Neural progenitor cell (in vitro differentiated cells): ENCODE results near the gene CST8. TPM values are rescaled to one million over a fixed set of nuclear protein-coding genes. Genes with fewer than 3 reads are reported as not detected.
A peak's percentile ranks its signal among the peaks of the same experiment; 100 is the strongest.

Experiments
- DNase-seq: peaks from one replicate; pipeline ENCODE4 v3.0.0-alpha.2; 2016; ENCODE audit warnings: low spot score
- H2AFZ ChIP-seq: fragments of 200-600 bp; sonication (generic); replicated peaks from 2 replicates; pipeline ENCODE4 v1.6.1; 2016; ENCODE audit warnings: antibody characterized with exemption
- H3F3A ChIP-seq: fragments of 200-600 bp; sonication (generic); 2 replicates; pipeline ENCODE4 v1.6.1; 2016; ENCODE audit warnings: antibody characterized with exemption, low read depth
- H3K27ac ChIP-seq: fragments of 200-600 bp; sonication (generic); 2 replicates; pipeline ENCODE4 v1.5.1; 2016; ENCODE audit warnings: mild to moderate bottlenecking
- H3K27me3 ChIP-seq: fragments of 200-600 bp; sonication (generic); 2 replicates; pipeline ENCODE4 v1.6.1; 2016; ENCODE audit warnings: mild to moderate bottlenecking, moderate library complexity
- H3K36me3 ChIP-seq: fragments of 200-600 bp; sonication (generic); 2 replicates; pipeline ENCODE4 v1.5.1; 2016
- H3K4me1 ChIP-seq: fragments of 200-600 bp; sonication (generic); 2 replicates; pipeline ENCODE4 v1.6.1; 2016; ENCODE audit warnings: mixed run types
- H3K4me2 ChIP-seq: fragments of 200-600 bp; sonication (generic); 2 replicates; pipeline ENCODE4 v1.6.1; 2016
- H3K4me3 ChIP-seq: fragments of 200-600 bp; sonication (generic); 2 replicates; pipeline ENCODE4 v1.5.1; 2016
- H3K79me2 ChIP-seq: fragments of 200-600 bp; sonication (generic); 2 replicates; pipeline ENCODE4 v1.6.1; 2016; ENCODE audit warnings: low read depth
- H3K9ac ChIP-seq: fragments of 200-600 bp; sonication (generic); 2 replicates; pipeline ENCODE4 v1.6.1; 2016
- H3K9me3 ChIP-seq: fragments of 200-600 bp; sonication (generic); 2 replicates; pipeline ENCODE4 v1.5.1; 2016; ENCODE audit warnings: low read depth
- H4K20me1 ChIP-seq: fragments of 200-600 bp; sonication (generic); 2 replicates; pipeline ENCODE4 v1.6.1; 2016; ENCODE audit warnings: low read depth
- H3K27ac Mint-ChIP-seq: 3 replicates; pipeline ENCODE4 v1.8.0; 2021; ENCODE audit warnings: mixed read lengths
- H3K27me3 Mint-ChIP-seq: 2 replicates; pipeline ENCODE4 v1.8.0; 2022; ENCODE audit warnings: low read depth, mild to moderate bottlenecking, inconsistent platforms, moderate library complexity, mixed read lengths; ENCODE audit not compliant: insufficient read depth
- H3K36me3 Mint-ChIP-seq: 3 replicates; pipeline ENCODE4 v1.8.0; 2021; ENCODE audit warnings: mixed read lengths
- H3K4me1 Mint-ChIP-seq: 3 replicates; pipeline ENCODE4 v1.8.0; 2021; ENCODE audit warnings: mixed read lengths
- H3K4me3 Mint-ChIP-seq: 3 replicates; pipeline ENCODE4 v1.8.0; 2021; ENCODE audit warnings: mild to moderate bottlenecking, moderate library complexity, mixed read lengths
- H3K9me3 Mint-ChIP-seq: 3 replicates; pipeline ENCODE4 v1.8.0; 2020; ENCODE audit warnings: mixed read lengths
- CTCF ChIP-seq: fragments of 200-600 bp; sonication (generic); IDR thresholded peaks from 2 replicates; pipeline ENCODE4 v1.5.1; 2017; ENCODE audit warnings: antibody characterized with exemption, mild to moderate bottlenecking
- EZH2 ChIP-seq: fragments of 200-600 bp; sonication (generic); IDR thresholded peaks from 2 replicates; pipeline ENCODE4 v1.6.1; 2017; ENCODE audit warnings: antibody characterized with exemption, mild to moderate bottlenecking, moderate library complexity
- EZH2phosphoT487 ChIP-seq: fragments of 200-600 bp; sonication (generic); IDR thresholded peaks from 2 replicates; pipeline ENCODE4 v1.6.1; 2017; ENCODE audit warnings: antibody characterized with exemption
- total RNA-seq: library from RNA; depleted of rRNA; stranded (reverse); fragments of >200 nt; gene quantifications from 2 replicates; pipeline ENCODE4 v1.2.3, GENCODE V29; 2015; ENCODE audit warnings: low replicate concordance

CST8 gene
- total RNA-seq, 1 donor from 2014 or later: not detected

DNA sequence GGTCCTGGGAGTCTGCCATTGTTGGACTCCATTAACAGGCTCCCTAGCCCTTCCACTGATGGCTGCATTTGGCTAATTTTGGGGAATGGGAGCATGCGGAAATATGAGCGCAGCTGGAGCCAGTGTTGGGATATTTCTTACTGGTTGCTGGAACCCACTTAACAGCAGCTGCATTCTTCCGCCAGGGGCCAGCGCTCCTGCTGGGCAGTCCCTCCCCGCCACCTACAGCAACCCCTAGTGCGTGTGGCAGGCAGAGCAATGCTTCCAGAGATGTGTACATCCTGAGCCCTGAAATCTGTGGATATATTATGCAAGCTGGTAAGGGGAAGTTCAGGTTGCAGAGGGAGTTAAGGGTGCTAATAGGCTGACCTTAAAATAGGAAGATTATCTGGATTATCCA lies 16.4 kb downstream of the CST8 start:
- Histone ChIP-seq H2AFZ (no peak overlapping the region), H4K20me1 (no peaks in the 10 kb centered on the region), H3K27me3 (no peaks in the 10 kb centered on the region), H3K9me3 (no peaks in the 10 kb centered on the region), H3F3A (no peaks in the 10 kb centered on the region), H3K27ac (no peak overlapping the region), H3K4me1 (peaks cover 22% of the 10 kb centered on the region), H3K9ac (no peak overlapping the region), H3K4me3 (no peak overlapping the region), H3K36me3 (no peaks in the 10 kb centered on the region), H3K79me2 (no peaks in the 10 kb centered on the region), H3K4me2 (no peak overlapping the region)
- TF ChIP-seq EZH2 (no peak), CTCF (peak; percentile 9), EZH2phosphoT487 (no peak)
- H3K27ac Mint-ChIP-seq: no peak overlapping the region
- no peaks in the 10 kb centered on the region for H3K36me3 Mint-ChIP-seq
- peaks cover 36% of the 10 kb centered on the region for H3K4me1 Mint-ChIP-seq
- H3K27me3 Mint-ChIP-seq: peaks cover 8% of the 10 kb centered on the region
- no peak overlapping the region for H3K4me3 Mint-ChIP-seq
- peak; percentile 22 for DNase-seq
- H3K9me3 Mint-ChIP-seq: peaks cover 2% of the 10 kb centered on the region

DNA sequence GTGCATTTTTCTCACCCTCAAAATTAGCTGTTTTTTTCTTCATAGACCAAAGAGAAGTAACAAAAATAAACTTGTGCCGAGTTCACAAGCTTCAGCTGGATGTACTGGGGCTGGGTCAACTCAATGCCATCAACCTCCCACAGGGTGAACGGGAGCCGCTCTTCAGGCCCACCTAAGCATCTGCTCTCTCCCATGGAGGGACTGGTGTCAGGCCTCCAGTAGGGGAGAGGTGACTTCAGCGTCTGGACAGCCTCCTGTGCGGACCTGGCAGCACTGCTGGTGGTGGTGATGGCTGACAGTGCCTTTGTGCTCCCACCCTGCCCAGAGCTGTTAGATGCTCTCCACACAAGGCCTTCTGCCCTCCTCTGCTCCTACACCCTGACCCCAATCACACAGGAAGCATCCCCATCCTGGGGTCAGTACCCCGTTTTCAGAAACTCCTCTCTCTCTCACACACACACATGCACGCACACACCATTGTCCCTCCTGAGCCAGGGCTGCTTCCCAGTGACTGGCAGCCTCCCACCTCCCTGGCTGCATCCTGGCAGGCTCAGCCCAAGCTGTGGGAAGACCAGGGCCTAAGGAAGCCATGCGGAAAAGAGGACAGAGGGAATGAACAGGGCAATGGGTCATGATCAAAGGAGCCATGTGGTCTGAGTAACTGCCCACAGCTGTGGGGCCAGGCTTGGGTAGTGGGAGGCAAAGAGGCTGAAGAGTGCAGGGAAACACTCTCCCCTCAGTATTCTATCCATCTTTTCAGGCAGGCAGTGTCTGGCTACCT lies 17.7 kb downstream of the CST8 start:
- peak; percentile 17 for DNase-seq
- no peak for TF ChIP-seq EZH2phosphoT487
- no peak for TF ChIP-seq EZH2
- no peak for TF ChIP-seq CTCF
- Histone ChIP-seq H4K20me1 (no peaks in the 10 kb centered on the region), H3K9ac (no peak overlapping the region), H3K4me1 (peaks cover 22% of the 10 kb centered on the region), H3K27me3 (no peaks in the 10 kb centered on the region), H3F3A (no peaks in the 10 kb centered on the region), H2AFZ (peak overlapping the region; percentile 63), H3K79me2 (no peaks in the 10 kb centered on the region), H3K36me3 (no peaks in the 10 kb centered on the region), H3K4me2 (peak overlapping the region; percentile 27), H3K27ac (no peak overlapping the region), H3K4me3 (no peak overlapping the region), H3K9me3 (no peaks in the 10 kb centered on the region)
- no peaks in the 10 kb centered on the region for H3K36me3 Mint-ChIP-seq
- H3K4me1 Mint-ChIP-seq: peaks cover 35% of the 10 kb centered on the region
- H3K9me3 Mint-ChIP-seq: peaks cover 2% of the 10 kb centered on the region
- peaks cover 8% of the 10 kb centered on the region for H3K27me3 Mint-ChIP-seq
- peak overlapping the region; percentile 48 for H3K27ac Mint-ChIP-seq
- H3K4me3 Mint-ChIP-seq: peak overlapping the region; percentile 34

GRCh38 chr20:23509247-23509913 lies 18.5 kb downstream of the CST8 start:
- Mint-ChIP-seq H3K4me1 (peaks cover 35% of the 10 kb centered on the region), H3K27me3 (peaks cover 8% of the 10 kb centered on the region), H3K27ac (peak overlapping the region; percentile 48), H3K36me3 (no peaks in the 10 kb centered on the region), H3K9me3 (peaks cover 2% of the 10 kb centered on the region), H3K4me3 (peak overlapping the region; percentile 34)
- peak overlapping the region; percentile 63 for H2AFZ ChIP-seq
- TF ChIP-seq EZH2 (no peak), EZH2phosphoT487 (no peak), CTCF (no peak)
- H3K79me2 ChIP-seq: no peaks in the 10 kb centered on the region
- H3K27ac ChIP-seq: no peak overlapping the region
- H3K4me3 ChIP-seq: no peak overlapping the region
- H3K4me2 ChIP-seq: peak overlapping the region; percentile 27
- no peaks in the 10 kb centered on the region for H3K9me3 ChIP-seq
- no peaks in the 10 kb centered on the region for H3K27me3 ChIP-seq
- no peaks in the 10 kb centered on the region for H3F3A ChIP-seq
- peak; percentile 35 for DNase-seq
- no peaks in the 10 kb centered on the region for H4K20me1 ChIP-seq
- no peaks in the 10 kb centered on the region for H3K36me3 ChIP-seq
- H3K4me1 ChIP-seq: peaks cover 22% of the 10 kb centered on the region
- H3K9ac ChIP-seq: no peak overlapping the region
